AG09309 (cell line): ENCODE results near the gene KLHL2.
"Not testable (repeated sequence)": the region's sequence is repeated elsewhere in the genome, so short reads cannot be mapped to it uniquely, and the experiment has no call there.

ENCODE experiments used
- DNase-seq: peaks from one replicate; pipeline ENCODE4 v3.0.0-alpha.2; 2010; ENCODE audit warnings: low read depth
- H3K4me3 ChIP-seq: 2 replicates; pipeline ENCODE4 v1.5.1; 2011; ENCODE audit warnings: mild to moderate bottlenecking, low read depth, low read length, moderate library complexity; ENCODE audit not compliant: control insufficient read depth
- CTCF ChIP-seq: IDR thresholded peaks from 2 replicates; pipeline ENCODE4 v1.5.1; 2011; ENCODE audit warnings: mild to moderate bottlenecking, low read depth, low read length, inconsistent platforms; ENCODE audit not compliant: insufficient read depth, control insufficient read depth; ENCODE audit errors: missing control alignments

The KLHL2 gene

DNA sequence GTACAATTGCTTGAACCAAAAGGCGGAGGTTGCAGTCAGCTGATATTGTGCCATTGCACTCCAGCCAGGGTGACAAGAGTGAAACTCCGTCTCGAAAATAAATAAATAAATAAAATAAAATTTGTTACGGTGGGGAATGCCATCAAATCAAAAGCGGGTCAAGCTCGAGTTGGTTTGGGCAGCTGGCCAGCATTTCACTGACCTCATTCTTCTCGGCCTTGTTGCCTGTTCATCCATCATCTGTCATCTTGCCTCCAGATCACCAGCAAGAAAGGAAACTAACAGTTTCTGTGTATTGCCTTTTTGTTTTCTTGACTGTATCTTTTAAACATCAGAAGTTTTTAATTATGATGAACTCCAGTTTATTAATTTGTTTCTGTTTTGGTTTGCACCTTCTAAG is 31.5 kb upstream of the KLHL2 start:
- no peak for TF ChIP-seq CTCF
- DNase-seq = no peak

DNA sequence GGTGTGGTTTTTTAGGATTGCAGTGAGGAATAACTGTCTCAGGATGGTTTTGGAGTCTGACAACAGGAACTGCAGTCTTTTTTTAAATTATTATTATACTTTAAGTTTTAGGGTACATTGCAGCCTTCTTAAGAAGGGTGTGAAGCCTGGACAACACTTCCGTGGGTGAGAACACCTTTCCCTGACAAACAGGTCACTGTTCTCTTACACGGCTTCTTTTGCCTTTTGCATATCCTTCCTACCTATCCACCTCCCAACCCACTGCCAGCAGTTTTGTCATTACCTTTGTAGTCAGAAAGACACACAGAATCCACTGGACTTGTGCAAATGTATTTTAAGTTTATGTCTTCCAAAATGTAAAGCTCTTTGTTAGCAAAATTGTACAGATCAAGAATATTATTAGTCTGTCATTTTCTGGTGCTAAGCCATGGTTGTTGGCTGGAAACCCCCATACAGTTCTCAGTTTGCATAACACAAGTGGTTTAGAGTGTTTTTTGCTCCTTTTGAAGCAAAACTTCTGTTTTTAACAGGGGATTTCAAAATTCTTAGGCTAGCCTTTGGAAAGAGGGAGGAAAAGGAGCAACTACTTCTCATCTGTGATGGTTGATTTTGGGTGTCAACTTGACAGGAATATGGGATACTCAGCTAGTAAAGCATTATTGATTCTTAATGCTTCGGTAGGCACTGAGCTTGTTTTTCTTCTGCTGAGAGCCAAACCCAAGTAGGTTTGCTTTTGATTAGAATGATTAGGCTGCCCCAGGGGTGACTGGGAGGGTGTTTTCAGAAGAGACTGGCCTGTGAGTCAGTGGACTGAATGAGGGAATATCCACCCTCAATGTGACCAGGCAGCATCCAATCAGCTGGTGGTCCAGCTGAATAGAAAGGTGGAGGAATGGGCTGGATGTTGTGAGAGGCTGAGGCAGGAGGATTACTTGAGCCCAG is 29.4 kb upstream of the KLHL2 start:
- no peak for TF ChIP-seq CTCF
- no peak overlapping the region for H3K4me3 ChIP-seq
- DNase-seq = no peak

More for the DNA sequence above, 31.5 kb upstream of the KLHL2 start:
- no peak overlapping the region for H3K4me3 ChIP-seq

DNA sequence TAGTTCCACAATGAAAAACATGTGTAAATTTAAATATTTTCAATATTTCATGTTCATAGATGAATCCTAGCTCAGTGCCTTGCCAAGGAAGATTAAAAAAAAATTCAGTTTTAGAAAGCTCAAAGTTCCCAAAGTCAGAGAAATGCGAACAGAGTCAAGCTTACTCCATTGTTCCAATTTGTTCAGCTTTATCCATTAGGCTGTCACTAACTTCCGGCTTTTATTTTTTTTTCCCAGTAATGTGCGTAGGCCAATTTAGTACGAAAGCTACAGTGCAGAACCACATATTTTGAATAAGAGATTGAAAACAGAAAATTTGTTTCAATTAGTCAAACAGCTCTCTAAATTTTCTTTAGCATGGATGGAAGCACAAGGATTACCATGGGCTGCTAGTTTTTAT is 23.1 kb upstream of the KLHL2 start:
- TF ChIP-seq CTCF = no peak
- no peak for DNase-seq
- no peak overlapping the region for H3K4me3 ChIP-seq

DNA sequence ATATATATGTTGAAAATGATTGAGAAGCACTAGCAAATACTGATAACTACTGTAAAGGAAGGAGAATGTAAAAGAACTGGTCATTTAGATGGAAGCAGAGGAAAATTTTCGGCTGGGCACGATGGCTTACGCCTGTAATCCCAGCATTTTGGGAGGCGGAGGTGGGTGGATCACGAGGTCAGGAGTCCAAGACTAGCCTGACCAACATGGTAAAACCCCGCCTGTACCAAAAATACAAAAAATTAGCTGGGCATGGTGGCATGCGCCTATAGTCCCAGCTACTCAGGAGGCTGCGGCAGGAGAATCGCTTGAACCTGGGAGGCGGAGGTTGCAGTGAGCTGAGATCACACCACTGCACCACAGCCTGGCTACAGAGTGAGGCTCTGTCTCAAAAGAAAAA is 22.4 kb upstream of the KLHL2 start:
- not testable (repeated sequence) for H3K4me3 ChIP-seq, DNase-seq

DNA sequence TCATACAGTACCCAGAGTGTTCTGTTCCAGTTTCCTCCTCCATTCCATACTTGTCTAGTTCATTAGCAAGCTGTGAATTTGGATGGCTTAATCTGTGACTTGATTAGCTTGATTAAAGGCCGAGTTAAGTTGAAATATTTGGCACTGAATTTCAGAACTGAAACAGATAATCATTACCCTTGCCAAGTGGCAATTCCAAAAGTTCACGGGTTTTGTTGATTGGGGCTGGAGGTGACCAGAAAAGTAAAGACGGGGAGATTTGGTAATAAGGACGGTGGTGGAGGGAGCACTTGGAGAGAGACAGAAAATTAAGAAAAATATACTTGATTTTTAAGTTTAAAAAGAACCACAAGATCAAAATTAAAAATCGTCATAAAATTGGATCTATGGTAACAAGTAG is 21.9 kb upstream of the KLHL2 start:
- H3K4me3 ChIP-seq = no peak overlapping the region
- TF ChIP-seq CTCF = no peak
- no peak for DNase-seq

DNA sequence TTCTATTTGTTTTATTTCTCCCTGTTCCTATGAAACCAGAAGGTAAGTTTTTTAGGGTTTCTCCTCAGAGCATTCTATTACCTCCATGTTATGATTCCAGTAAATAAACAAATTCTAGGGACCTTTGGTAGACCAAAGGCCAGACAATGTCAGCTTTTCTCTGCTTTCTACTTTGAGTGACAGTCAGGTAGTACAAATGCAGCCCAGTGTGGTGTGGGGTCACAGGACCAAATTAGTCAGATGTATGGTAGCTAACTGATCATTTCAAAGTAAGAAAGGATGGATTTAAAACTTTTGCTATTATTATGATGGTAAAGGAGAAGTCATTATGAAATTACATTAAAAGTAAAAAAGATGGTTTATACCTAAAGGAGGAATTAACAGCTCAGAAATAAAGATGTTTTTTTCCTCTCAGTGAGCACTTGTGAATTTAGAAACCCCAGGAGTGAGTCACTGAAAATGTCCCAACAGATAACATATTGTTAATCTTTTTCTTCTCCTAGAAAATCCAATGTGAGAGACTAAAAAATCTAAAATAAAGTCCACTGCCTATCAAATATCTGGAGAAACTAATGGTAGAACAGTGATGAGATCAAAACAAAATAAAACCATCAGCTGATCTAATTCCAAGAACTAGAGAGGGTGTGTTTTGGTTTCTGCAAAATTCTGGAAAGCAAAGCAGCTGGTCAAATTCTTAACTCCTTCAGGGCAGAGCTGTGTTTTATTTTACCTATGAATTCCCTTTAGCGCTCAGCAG is 16.6 kb upstream of the KLHL2 start:
- DNase-seq = no peak
- no peak for TF ChIP-seq CTCF
- no peak overlapping the region for H3K4me3 ChIP-seq

- DNase-seq = no peak
- TF ChIP-seq CTCF = no peak
- H3K4me3 ChIP-seq = no peak overlapping the region
These were observed 16.1 kb upstream of the KLHL2 start for GRCh38 chr4:165191348-165191656.
